T-helper 1 cell treated with Interleukin-12 subunit alpha and Interleukin-12 subunit beta and Interleukin-4 antibody, amounts not matched to agents 30 μg/mL and 1 μg/mL, for 36 hours (primary cell): Measurements from ENCODE around the gene OSBPL10.

ENCODE experiments used
- H3K27ac Mint-ChIP-seq: one replicate; pipeline ENCODE4 v1.8.0; 2021; ENCODE audit warnings: mild to moderate bottlenecking, mixed read lengths
- H3K27me3 Mint-ChIP-seq: one replicate; pipeline ENCODE4 v1.8.0; 2021; ENCODE audit warnings: low read depth, mixed read lengths
- H3K36me3 Mint-ChIP-seq: one replicate; pipeline ENCODE4 v1.8.0; 2021; ENCODE audit warnings: low read depth, mixed read lengths
- H3K4me1 Mint-ChIP-seq: one replicate; pipeline ENCODE4 v1.8.0; 2021; ENCODE audit warnings: low read depth, mixed read lengths
- H3K4me3 Mint-ChIP-seq: one replicate; pipeline ENCODE4 v1.8.0; 2021; ENCODE audit warnings: mild to moderate bottlenecking, moderate library complexity, mixed read lengths
- H3K9me3 Mint-ChIP-seq: one replicate; pipeline ENCODE4 v1.8.0; 2021; ENCODE audit warnings: mixed read lengths

Gene OSBPL10

GRCh38 chr3:31779514-31779913 is 201.5 kb downstream of the OSBPL10 start:
- H3K9me3 Mint-ChIP-seq = peaks cover 25% of the 10 kb centered on the region

GRCh38 chr3:31777887-31778286 is 203.2 kb downstream of the OSBPL10 start:
- H3K27ac Mint-ChIP-seq = no peak overlapping the region
- H3K9me3 Mint-ChIP-seq = peaks cover 25% of the 10 kb centered on the region
- H3K27me3 Mint-ChIP-seq = no peaks in the 10 kb centered on the region
- peaks cover 10% of the 10 kb centered on the region for H3K36me3 Mint-ChIP-seq
- peaks cover 16% of the 10 kb centered on the region for H3K4me1 Mint-ChIP-seq
- H3K4me3 Mint-ChIP-seq = no peak overlapping the region

More at GRCh38 chr3:31779514-31779913, 201.5 kb downstream of the OSBPL10 start:
- Mint-ChIP-seq H3K27ac (no peak overlapping the region), H3K4me3 (no peak overlapping the region), H3K36me3 (peaks cover 10% of the 10 kb centered on the region), H3K4me1 (peaks cover 10% of the 10 kb centered on the region), H3K27me3 (no peaks in the 10 kb centered on the region)

GRCh38 chr3:31777092-31777491 is 204.0 kb downstream of the OSBPL10 start:
- peaks cover 21% of the 10 kb centered on the region for H3K4me1 Mint-ChIP-seq
- peaks cover 25% of the 10 kb centered on the region for H3K9me3 Mint-ChIP-seq
- no peak overlapping the region for H3K27ac Mint-ChIP-seq
- no peak overlapping the region for H3K4me3 Mint-ChIP-seq
- H3K36me3 Mint-ChIP-seq = peaks cover 10% of the 10 kb centered on the region
- H3K27me3 Mint-ChIP-seq = no peaks in the 10 kb centered on the region

- Mint-ChIP-seq H3K4me3 (no peak overlapping the region), H3K27me3 (no peaks in the 10 kb centered on the region), H3K9me3 (peaks cover 19% of the 10 kb centered on the region), H3K36me3 (peaks cover 10% of the 10 kb centered on the region), H3K4me1 (peaks cover 24% of the 10 kb centered on the region), H3K27ac (no peak overlapping the region)
Observed at GRCh38 chr3:31776016-31776415, 205.0 kb downstream of the OSBPL10 start.

GRCh38 chr3:31775383-31775782 is 205.7 kb downstream of the OSBPL10 start:
- no peaks in the 10 kb centered on the region for H3K27me3 Mint-ChIP-seq
- H3K4me1 Mint-ChIP-seq = peaks cover 25% of the 10 kb centered on the region
- peaks cover 19% of the 10 kb centered on the region for H3K9me3 Mint-ChIP-seq
- no peak overlapping the region for H3K4me3 Mint-ChIP-seq
- peaks cover 10% of the 10 kb centered on the region for H3K36me3 Mint-ChIP-seq
- no peak overlapping the region for H3K27ac Mint-ChIP-seq

GRCh38 chr3:31772758-31773473 is 208.1 kb downstream of the OSBPL10 start:
- Mint-ChIP-seq H3K4me1 (peaks cover 33% of the 10 kb centered on the region), H3K36me3 (peaks cover 6% of the 10 kb centered on the region), H3K9me3 (peaks cover 8% of the 10 kb centered on the region), H3K27me3 (no peaks in the 10 kb centered on the region), H3K27ac (peak overlapping the region; percentile 38), H3K4me3 (no peak overlapping the region)

- Mint-ChIP-seq H3K4me1 (peaks cover 39% of the 10 kb centered on the region), H3K27ac (peak overlapping the region; percentile 38), H3K27me3 (no peaks in the 10 kb centered on the region), H3K36me3 (peaks cover 6% of the 10 kb centered on the region), H3K9me3 (peaks cover 2% of the 10 kb centered on the region), H3K4me3 (no peak overlapping the region)
Observed at GRCh38 chr3:31772272-31772671, 208.8 kb downstream of the OSBPL10 start.

GRCh38 chr3:31770822-31771326 is 210.2 kb downstream of the OSBPL10 start:
- Mint-ChIP-seq H3K4me3 (no peak overlapping the region), H3K4me1 (peaks cover 49% of the 10 kb centered on the region), H3K27ac (no peak overlapping the region), H3K27me3 (no peaks in the 10 kb centered on the region), H3K9me3 (no peaks in the 10 kb centered on the region), H3K36me3 (peaks cover 6% of the 10 kb centered on the region)

GRCh38 chr3:31768479-31769125 is 212.5 kb downstream of the OSBPL10 start:
- Mint-ChIP-seq H3K9me3 (no peaks in the 10 kb centered on the region), H3K36me3 (no peaks in the 10 kb centered on the region), H3K27ac (peak overlapping the region; percentile 43), H3K4me1 (peaks cover 56% of the 10 kb centered on the region), H3K27me3 (no peaks in the 10 kb centered on the region), H3K4me3 (peak overlapping the region; percentile 33)

GRCh38 chr3:31767920-31768319 is 213.1 kb downstream of the OSBPL10 start:
- Mint-ChIP-seq H3K9me3 (no peaks in the 10 kb centered on the region), H3K4me1 (peaks cover 54% of the 10 kb centered on the region), H3K36me3 (no peaks in the 10 kb centered on the region), H3K4me3 (no peak overlapping the region), H3K27me3 (no peaks in the 10 kb centered on the region), H3K27ac (peak overlapping the region; percentile 75)

- peaks cover 58% of the 10 kb centered on the region for H3K4me1 Mint-ChIP-seq
- H3K36me3 Mint-ChIP-seq = peaks cover 4% of the 10 kb centered on the region
- H3K4me3 Mint-ChIP-seq = no peak overlapping the region
- no peak overlapping the region for H3K27ac Mint-ChIP-seq
- H3K9me3 Mint-ChIP-seq = no peaks in the 10 kb centered on the region
- H3K27me3 Mint-ChIP-seq = no peaks in the 10 kb centered on the region
Observed at GRCh38 chr3:31766669-31767068, 214.4 kb downstream of the OSBPL10 start.

- Mint-ChIP-seq H3K36me3 (peaks cover 4% of the 10 kb centered on the region), H3K27ac (peak overlapping the region; percentile 52), H3K4me3 (no peak overlapping the region), H3K27me3 (no peaks in the 10 kb centered on the region), H3K9me3 (no peaks in the 10 kb centered on the region), H3K4me1 (peaks cover 54% of the 10 kb centered on the region)
Observed at GRCh38 chr3:31765871-31766270, 215.2 kb downstream of the OSBPL10 start.

- Mint-ChIP-seq H3K9me3 (no peaks in the 10 kb centered on the region), H3K36me3 (peaks cover 4% of the 10 kb centered on the region), H3K27me3 (no peaks in the 10 kb centered on the region), H3K4me1 (peaks cover 58% of the 10 kb centered on the region), H3K27ac (no peak overlapping the region), H3K4me3 (no peak overlapping the region)
Observed at GRCh38 chr3:31763731-31764130, 217.3 kb downstream of the OSBPL10 start.

GRCh38 chr3:31762888-31763351 is 218.1 kb downstream of the OSBPL10 start:
- peaks cover 60% of the 10 kb centered on the region for H3K4me1 Mint-ChIP-seq
- H3K4me3 Mint-ChIP-seq = no peak overlapping the region
- H3K27me3 Mint-ChIP-seq = no peaks in the 10 kb centered on the region
- no peaks in the 10 kb centered on the region for H3K9me3 Mint-ChIP-seq
- peaks cover 4% of the 10 kb centered on the region for H3K36me3 Mint-ChIP-seq
- peak overlapping the region; percentile 10 for H3K27ac Mint-ChIP-seq
